HG02885 (cell line): ENCODE data around the gene HHEX.

Source experiments
- ATAC-seq: cut with Tn5 transposase; IDR thresholded peaks from one replicate; pipeline ENCODE4 v1.9.1; 2021; ENCODE audit warnings: mild to moderate bottlenecking; ENCODE audit not compliant: unreplicated experiment, poor library complexity

The HHEX gene

GRCh38 chr10:92692697-92693533 lies 3.2 kb downstream of the HHEX start:
- no peak for ATAC-seq

DNA sequence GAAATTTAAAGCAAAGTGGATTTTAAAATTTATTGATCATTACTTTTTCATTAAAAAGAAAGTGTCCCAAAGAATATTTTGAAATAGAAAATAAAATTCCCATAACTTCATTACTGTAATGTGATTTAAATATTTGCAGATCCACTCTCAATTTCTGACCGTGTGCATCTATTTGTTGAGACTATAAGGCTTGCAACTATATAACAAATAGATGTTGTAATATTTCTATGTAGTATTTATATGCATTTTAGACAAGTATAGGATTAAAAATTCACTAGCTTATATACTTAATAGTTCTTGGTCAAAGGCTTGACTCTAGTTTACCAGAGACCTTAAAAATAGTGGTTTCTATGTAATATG lies 3.8 kb downstream of the HHEX start:
- no peak for ATAC-seq

GRCh38 chr10:92695679-92696605 lies 6.2 kb downstream of the HHEX start:
- ATAC-seq, result no peak

GRCh38 chr10:92696606-92697383 lies 7.0 kb downstream of the HHEX start:
- ATAC-seq, result no peak

- ATAC-seq, result no peak
These were observed 8.1 kb downstream of the HHEX start for GRCh38 chr10:92697663-92698511.

DNA sequence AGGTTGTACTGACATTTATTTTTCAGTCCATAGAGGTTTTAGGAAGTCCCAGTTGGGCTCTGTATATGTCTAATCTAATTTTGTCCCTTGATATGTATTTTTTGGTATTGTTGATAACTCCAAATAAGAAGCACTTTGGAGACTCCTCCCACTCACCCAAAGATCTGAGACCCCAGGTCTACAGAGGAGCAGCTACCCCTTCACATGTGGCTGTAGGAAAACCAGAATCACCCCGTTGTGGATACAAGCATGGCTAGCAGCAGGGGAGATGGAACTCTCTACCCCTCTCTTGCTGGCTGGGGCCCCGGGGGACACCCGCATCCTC lies 9.4 kb downstream of the HHEX start:
- no peak for ATAC-seq

GRCh38 chr10:92699518-92700381 lies 10.0 kb downstream of the HHEX start:
- ATAC-seq, result no peak

- ATAC-seq, result no peak
These were observed 12.7 kb downstream of the HHEX start for GRCh38 chr10:92702301-92702916.

DNA sequence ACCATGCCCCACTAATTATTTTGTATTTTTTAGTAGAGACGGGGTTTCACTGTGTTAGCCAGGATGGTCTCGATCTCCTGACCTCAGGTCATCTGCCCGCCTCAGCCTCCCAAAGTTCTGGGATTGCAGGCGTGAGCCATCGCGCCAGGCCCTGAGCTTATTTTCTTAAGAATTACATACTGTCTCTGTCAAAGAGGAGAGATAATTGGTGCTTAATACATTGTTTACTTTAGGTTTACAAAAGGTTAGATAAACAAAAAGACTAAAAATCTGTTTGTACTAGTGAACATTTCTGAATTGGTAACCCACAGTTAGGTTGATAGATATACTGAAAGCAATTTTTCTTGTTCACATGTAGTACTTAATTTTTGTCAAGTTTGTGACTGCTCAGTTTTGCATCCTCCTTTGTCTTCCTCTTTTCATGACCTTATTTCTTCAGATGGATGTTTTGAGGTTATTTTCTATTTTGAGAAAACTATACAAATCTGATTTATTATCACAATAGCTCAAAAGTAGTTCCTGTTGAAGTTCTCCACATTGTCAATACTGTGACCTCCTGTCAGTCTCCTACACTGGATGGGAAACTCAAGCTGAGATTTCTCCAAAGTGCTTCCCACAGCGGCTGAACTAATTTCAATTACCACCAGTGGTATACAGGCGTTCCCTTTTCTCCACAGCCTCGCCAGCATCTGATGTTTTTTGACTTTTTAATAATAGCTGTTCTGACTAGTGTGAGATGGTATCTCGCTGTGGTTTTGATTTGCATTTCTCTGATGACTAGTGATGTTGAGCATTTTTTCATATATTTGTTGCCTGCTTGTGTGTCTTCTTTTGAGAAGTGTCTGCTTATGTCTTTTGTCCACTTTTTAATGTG lies 22.5 kb downstream of the HHEX start:
- no peak for ATAC-seq

DNA sequence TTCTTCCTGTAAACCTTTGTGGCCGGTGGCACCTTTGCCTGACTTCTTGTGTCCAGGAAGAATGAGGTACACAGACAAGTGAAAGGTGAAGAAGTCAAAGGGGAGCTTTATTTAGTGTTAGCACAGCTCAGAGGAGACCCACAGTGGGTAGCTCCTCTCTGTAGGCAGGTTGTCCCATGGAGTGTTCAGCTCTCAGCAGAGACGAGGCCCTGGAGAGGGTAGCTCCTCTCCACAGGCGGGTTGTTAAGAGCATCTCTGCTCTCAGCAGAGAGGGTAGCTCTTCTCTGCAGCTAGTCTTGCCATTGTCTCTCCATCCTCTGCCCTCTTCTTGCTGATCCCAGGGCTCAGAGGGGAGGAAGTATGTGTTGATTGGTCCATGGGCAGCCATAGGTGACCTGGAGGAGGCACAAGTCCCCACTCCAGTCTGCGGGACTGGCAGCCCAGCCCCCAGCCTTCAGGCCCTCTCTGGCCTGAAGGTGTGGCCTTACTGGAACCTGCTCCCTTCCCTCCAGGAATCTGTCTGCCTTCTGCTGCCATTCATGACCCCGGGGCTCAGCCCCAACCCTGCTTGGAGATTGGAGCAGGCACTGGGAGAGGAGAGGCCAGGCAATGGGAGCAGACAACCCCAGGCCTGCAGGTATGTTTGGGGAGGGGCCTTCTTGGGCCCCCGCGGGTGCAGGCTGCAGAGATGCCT lies 24.5 kb downstream of the HHEX start:
- no peak for ATAC-seq

GRCh38 chr10:92714872-92715271 lies 25.1 kb downstream of the HHEX start:
- ATAC-seq, result no peak

- no peak for ATAC-seq
These were observed 30.5 kb downstream of the HHEX start for GRCh38 chr10:92719991-92720830.

DNA sequence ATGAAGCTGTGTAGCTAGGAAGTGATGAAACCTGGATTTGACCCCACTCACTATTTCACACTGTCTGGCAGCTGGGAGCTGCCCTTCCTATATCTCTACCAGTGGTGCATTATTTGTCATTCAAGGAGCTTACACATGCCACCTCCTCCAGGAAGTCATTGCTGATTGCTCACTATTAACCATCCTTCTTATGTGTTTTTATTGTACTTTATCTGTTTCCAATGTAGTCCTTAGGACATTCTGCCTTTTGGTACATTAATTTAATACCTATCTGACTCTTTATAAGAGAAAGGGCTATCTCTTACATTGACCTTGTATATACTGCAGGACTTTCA lies 31.0 kb downstream of the HHEX start:
- no peak for ATAC-seq

- no peak for ATAC-seq
These were observed 32.6 kb downstream of the HHEX start for GRCh38 chr10:92722349-92722748.

DNA sequence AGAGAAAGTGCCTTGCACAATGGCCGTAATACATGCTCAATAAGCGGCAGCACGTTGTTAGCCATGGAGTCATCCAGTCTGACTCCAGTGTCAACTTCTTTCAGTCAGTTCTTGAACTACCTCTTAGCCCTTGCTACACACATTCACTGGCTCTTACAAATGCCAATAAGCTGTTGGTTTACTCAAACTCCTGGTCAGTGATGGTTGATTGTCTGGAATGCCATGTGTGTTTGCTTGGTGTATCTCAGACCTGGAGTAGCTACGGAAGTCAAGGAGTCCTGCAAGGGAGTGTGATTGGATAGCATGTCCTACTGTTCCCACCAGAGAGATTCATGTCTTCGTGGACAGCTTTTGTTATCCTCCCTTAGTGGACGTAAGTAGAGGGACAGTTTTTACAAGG lies 37.4 kb downstream of the HHEX start:
- ATAC-seq, result no peak

GRCh38 chr10:92727550-92727949 lies 37.8 kb downstream of the HHEX start:
- ATAC-seq, result no peak
